HEK293 (cell line): Measurements from ENCODE around the gene PALD1.

Source experiments
- CTCF ChIA-PET: fragments of 350-600 bp; formaldehyde crosslinking; extraction: SDS; loops from one replicate; lab custom pipeline; 2021; ENCODE audit warnings: antibody characterized with exemption; lab: Yijun Ruan, JAX
- POLR2A ChIA-PET: fragments of 300-600 bp; formaldehyde crosslinking; extraction: SDS; loops from one replicate; lab custom pipeline; 2020; ENCODE audit warnings: antibody characterized with exemption, inconsistent platforms; lab: Yijun Ruan, JAX
- H3K27ac ChIP-seq: fragments of 200-500 bp; sonication (Bioruptor generic); 2 replicates; pipeline ENCODE4 v1.5.1; 2014; ENCODE audit warnings: low read depth, low read length, control low read depth, inconsistent platforms; ENCODE audit errors: extremely low read depth
- H3K36me3 ChIP-seq, 2 experiments: fragments of 200-500 bp in 1 of 2; sonication (Bioruptor generic) in 1 of 2; 1 replicate in 1 of 2; 2 replicates in 1 of 2; pipeline ENCODE4 v1.5.1; 2014 to 2017; ENCODE audit warnings: inconsistent platforms in 2 of 2, low read length in 2 of 2; ENCODE audit not compliant: control insufficient read depth in 2 of 2, insufficient read depth in 1 of 2
- H3K4me1 ChIP-seq: fragments of 200-500 bp; sonication (Bioruptor generic); 2 replicates; pipeline ENCODE4 v1.5.1; 2014; ENCODE audit warnings: mild to moderate bottlenecking, low read length, inconsistent platforms; ENCODE audit not compliant: control insufficient read depth, insufficient read depth
- H3K4me3 ChIP-seq: 2 replicates; pipeline ENCODE4 v1.5.1; 2011; ENCODE audit warnings: low read depth, mild to moderate bottlenecking, control low read depth, low read length, moderate library complexity
- H3K9me3 ChIP-seq: fragments of 200-500 bp; sonication (Bioruptor generic); 2 replicates; pipeline ENCODE4 v1.5.1; 2014; ENCODE audit warnings: low read depth, low read length, inconsistent platforms; ENCODE audit not compliant: control insufficient read depth, insufficient read depth
- SCRT1 ChIP-seq: fragments of 450-650 bp; formaldehyde crosslinking; IDR thresholded peaks from 2 replicates; pipeline ENCODE4 v1.5.1; 2016; ENCODE audit warnings: missing biosample characterization, missing genetic modification characterization, borderline replicate concordance
- ZBTB7A ChIP-seq: fragments of 450-650 bp; formaldehyde crosslinking; IDR thresholded peaks from 2 replicates; pipeline ENCODE4 v1.5.1; 2016; ENCODE audit warnings: low read depth, missing biosample characterization, missing genetic modification characterization
- ZNF221 ChIP-seq: fragments of 450-650 bp; formaldehyde crosslinking; IDR thresholded peaks from 2 replicates; pipeline ENCODE4 v1.5.1; 2017; ENCODE audit warnings: missing biosample characterization, missing genetic modification characterization, borderline replicate concordance
- ZNF248 ChIP-seq: fragments of 450-650 bp; formaldehyde crosslinking; IDR thresholded peaks from 2 replicates; pipeline ENCODE4 v1.5.1; 2017; ENCODE audit warnings: missing biosample characterization, missing genetic modification characterization
- ZNF292 ChIP-seq: fragments of 450-650 bp; formaldehyde crosslinking; IDR thresholded peaks from 2 replicates; pipeline ENCODE4 v1.5.1; 2016; ENCODE audit warnings: low read depth, missing biosample characterization, missing genetic modification characterization, borderline replicate concordance
- ZNF416 ChIP-seq: fragments of 450-650 bp; formaldehyde crosslinking; IDR thresholded peaks from 2 replicates; pipeline ENCODE4 v1.5.1; 2016; ENCODE audit warnings: missing biosample characterization, missing genetic modification characterization
- ZNF558 ChIP-seq: fragments of 450-650 bp; formaldehyde crosslinking; IDR thresholded peaks from 2 replicates; pipeline ENCODE4 v1.5.1; 2016; ENCODE audit warnings: missing biosample characterization, missing genetic modification characterization
- TF ChIP-seq, protein P1 (sequence below): fragments of 450-650 bp; formaldehyde crosslinking; IDR thresholded peaks from 2 replicates; pipeline ENCODE4 v1.5.1; 2016; ENCODE audit warnings: missing biosample characterization, missing genetic modification characterization, borderline replicate concordance
- TF ChIP-seq, protein P2 (sequence below): fragments of 450-650 bp; formaldehyde crosslinking; IDR thresholded peaks from 2 replicates; pipeline ENCODE4 v1.5.1; 2017; ENCODE audit warnings: missing biosample characterization, missing genetic modification characterization
- TF ChIP-seq, protein P3 (sequence below): fragments of 450-650 bp; formaldehyde crosslinking; IDR thresholded peaks from 2 replicates; pipeline ENCODE4 v1.5.1; 2016; ENCODE audit warnings: missing biosample characterization, missing genetic modification characterization, low read depth
- TF ChIP-seq, protein P4 (sequence below): fragments of 450-650 bp; formaldehyde crosslinking; IDR thresholded peaks from 2 replicates; pipeline ENCODE4 v1.5.1; 2016; ENCODE audit warnings: missing biosample characterization, missing genetic modification characterization

Gene PALD1

DNA sequence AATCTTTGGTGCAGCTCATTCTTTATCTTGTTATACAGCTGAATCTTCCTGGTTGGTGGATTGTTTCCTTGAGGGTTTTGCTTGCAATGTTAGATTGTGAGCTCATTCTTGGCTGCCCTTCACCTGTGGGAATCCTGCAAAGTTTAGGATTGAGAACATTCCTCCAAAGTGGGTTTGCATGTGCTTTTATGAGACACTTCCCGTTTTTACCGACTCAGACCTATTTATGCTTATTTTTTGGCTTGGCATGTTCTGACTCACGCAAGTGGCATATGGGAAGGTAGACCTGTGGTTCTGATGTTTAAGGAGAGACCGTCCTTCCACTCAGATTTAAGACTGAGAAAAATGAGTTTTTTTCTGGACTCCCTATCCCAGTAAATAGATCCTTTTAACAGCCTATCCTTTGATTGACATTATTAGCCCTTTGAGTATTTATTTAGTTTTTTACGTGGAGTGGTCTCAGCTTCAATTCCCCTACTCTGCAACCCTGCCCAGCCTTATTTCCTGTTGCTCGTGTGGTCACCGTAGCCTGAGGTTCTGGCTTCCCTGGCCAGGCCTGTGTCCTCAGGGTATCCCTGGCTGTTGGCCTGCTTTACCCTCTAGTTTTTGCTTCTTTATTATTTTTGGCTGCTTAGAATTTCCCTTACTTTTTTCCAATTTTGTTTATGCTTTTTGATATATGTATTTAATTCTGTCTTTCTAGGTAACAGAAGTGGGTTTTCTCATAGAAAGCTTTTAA lies 137.4 kb downstream of the PALD1 start (continued):
- TF ChIP-seq, protein P1, sequence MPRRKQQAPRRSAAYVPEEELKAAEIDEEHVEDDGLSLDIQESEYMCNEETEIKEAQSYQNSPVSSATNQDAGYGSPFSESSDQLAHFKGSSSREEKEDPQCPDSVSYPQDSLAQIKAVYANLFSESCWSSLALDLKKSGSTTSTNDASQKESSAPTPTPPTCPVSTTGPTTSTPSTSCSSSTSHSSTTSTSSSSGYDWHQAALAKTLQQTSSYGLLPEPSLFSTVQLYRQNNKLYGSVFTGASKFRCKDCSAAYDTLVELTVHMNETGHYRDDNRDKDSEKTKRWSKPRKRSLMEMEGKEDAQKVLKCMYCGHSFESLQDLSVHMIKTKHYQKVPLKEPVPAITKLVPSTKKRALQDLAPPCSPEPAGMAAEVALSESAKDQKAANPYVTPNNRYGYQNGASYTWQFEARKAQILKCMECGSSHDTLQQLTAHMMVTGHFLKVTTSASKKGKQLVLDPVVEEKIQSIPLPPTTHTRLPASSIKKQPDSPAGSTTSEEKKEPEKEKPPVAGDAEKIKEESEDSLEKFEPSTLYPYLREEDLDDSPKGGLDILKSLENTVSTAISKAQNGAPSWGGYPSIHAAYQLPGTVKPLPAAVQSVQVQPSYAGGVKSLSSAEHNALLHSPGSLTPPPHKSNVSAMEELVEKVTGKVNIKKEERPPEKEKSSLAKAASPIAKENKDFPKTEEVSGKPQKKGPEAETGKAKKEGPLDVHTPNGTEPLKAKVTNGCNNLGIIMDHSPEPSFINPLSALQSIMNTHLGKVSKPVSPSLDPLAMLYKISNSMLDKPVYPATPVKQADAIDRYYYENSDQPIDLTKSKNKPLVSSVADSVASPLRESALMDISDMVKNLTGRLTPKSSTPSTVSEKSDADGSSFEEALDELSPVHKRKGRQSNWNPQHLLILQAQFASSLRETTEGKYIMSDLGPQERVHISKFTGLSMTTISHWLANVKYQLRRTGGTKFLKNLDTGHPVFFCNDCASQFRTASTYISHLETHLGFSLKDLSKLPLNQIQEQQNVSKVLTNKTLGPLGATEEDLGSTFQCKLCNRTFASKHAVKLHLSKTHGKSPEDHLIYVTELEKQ (tag by site-specific recombination), result no peak
- TF ChIP-seq ZNF221 (tag by site-specific recombination) (no peak), ZNF416 (tag by site-specific recombination) (no peak)

DNA sequence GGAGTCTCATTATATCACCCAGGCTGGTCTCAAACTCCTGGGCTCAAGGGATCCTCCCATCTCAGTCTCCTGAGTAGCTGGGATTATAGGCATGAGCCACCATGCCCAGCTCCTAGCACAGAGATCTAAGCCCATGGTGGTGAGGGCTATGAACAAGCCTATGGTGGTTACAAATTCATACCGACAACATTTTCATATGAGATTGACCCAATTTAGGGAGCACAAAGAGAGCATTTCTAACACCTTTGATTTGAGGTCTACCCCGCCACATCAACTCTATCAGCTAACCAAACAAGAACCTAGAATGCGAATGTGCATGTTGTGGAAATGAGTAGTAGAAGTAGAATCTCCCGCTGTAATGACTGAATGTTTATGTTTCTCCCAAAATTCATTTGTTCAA lies 138.2 kb downstream of the PALD1 start:
- Histone ChIP-seq H3K27ac (no peak overlapping the region), H3K9me3 (no peaks in the 10 kb centered on the region), H3K36me3 (no peaks in the 10 kb centered on the region), H3K4me1 (no peaks in the 10 kb centered on the region), H3K4me3 (no peak overlapping the region)
- ChIA-PET POLR2A (no interaction called here), CTCF (interaction anchor here (0.6 to 0.7 kb wide), 2 partner anchors 67 to 288 kb away, joined by 3 read pairs; no protein-coding TSS in a partner anchor)
- TF ChIP-seq ZBTB7A (no peak), ZNF558 (no peak), SCRT1 (tag by site-specific recombination) (no peak), ZNF292 (tag by site-specific recombination) (no peak), ZNF248 (tag by site-specific recombination) (no peak)
- TF ChIP-seq, protein P2, sequence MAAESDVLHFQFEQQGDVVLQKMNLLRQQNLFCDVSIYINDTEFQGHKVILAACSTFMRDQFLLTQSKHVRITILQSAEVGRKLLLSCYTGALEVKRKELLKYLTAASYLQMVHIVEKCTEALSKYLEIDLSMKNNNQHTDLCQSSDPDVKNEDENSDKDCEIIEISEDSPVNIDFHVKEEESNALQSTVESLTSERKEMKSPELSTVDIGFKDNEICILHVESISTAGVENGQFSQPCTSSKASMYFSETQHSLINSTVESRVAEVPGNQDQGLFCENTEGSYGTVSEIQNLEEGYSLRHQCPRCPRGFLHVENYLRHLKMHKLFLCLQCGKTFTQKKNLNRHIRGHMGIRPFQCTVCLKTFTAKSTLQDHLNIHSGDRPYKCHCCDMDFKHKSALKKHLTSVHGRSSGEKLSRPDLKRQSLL (tag by site-specific recombination), result no peak
- TF ChIP-seq, protein P3, sequence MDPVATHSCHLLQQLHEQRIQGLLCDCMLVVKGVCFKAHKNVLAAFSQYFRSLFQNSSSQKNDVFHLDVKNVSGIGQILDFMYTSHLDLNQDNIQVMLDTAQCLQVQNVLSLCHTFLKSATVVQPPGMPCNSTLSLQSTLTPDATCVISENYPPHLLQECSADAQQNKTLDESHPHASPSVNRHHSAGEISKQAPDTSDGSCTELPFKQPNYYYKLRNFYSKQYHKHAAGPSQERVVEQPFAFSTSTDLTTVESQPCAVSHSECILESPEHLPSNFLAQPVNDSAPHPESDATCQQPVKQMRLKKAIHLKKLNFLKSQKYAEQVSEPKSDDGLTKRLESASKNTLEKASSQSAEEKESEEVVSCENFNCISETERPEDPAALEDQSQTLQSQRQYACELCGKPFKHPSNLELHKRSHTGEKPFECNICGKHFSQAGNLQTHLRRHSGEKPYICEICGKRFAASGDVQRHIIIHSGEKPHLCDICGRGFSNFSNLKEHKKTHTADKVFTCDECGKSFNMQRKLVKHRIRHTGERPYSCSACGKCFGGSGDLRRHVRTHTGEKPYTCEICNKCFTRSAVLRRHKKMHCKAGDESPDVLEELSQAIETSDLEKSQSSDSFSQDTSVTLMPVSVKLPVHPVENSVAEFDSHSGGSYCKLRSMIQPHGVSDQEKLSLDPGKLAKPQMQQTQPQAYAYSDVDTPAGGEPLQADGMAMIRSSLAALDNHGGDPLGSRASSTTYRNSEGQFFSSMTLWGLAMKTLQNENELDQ (tag by site-specific recombination), result no peak
- TF ChIP-seq, protein P4, sequence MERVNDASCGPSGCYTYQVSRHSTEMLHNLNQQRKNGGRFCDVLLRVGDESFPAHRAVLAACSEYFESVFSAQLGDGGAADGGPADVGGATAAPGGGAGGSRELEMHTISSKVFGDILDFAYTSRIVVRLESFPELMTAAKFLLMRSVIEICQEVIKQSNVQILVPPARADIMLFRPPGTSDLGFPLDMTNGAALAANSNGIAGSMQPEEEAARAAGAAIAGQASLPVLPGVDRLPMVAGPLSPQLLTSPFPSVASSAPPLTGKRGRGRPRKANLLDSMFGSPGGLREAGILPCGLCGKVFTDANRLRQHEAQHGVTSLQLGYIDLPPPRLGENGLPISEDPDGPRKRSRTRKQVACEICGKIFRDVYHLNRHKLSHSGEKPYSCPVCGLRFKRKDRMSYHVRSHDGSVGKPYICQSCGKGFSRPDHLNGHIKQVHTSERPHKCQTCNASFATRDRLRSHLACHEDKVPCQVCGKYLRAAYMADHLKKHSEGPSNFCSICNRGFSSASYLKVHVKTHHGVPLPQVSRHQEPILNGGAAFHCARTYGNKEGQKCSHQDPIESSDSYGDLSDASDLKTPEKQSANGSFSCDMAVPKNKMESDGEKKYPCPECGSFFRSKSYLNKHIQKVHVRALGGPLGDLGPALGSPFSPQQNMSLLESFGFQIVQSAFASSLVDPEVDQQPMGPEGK (tag by site-specific recombination), result no peak
